Osteoblast (primary cell): Measurements from ENCODE around the gene TBX4. TPM values are rescaled to one million over a fixed set of nuclear protein-coding genes. Genes with fewer than 3 reads are reported as not detected.

Source experiments
- DNase-seq: peaks from one replicate; pipeline ENCODE4 v3.0.0; 2011; ENCODE audit warnings: low spot score, mixed read lengths; ENCODE audit not compliant: insufficient read length; ENCODE audit errors: missing footprints
- H2AFZ ChIP-seq: 2 replicates; pipeline ENCODE4 v1.6.0; 2011; ENCODE audit warnings: mild to moderate bottlenecking, low read length
- H3K27ac ChIP-seq: 2 replicates; pipeline ENCODE4 v1.5.1; 2011; ENCODE audit warnings: mild to moderate bottlenecking, low read depth, low read length, moderate library complexity
- H3K27me3 ChIP-seq: 2 replicates; pipeline ENCODE4 v1.6.0; 2012; ENCODE audit warnings: mild to moderate bottlenecking, control low read depth, inconsistent platforms, low read length, moderate library complexity; ENCODE audit not compliant: insufficient read depth
- H3K36me3 ChIP-seq: 2 replicates; pipeline ENCODE4 v1.5.1; 2011; ENCODE audit warnings: mild to moderate bottlenecking, low read length, control low read depth, moderate library complexity; ENCODE audit not compliant: insufficient read depth
- H3K4me1 ChIP-seq: 2 replicates; pipeline ENCODE4 v1.5.1; 2011; ENCODE audit warnings: mild to moderate bottlenecking, low read length, control low read depth, moderate library complexity; ENCODE audit not compliant: insufficient read depth
- H3K4me2 ChIP-seq: 2 replicates; pipeline ENCODE4 v1.6.0; 2011; ENCODE audit warnings: mild to moderate bottlenecking, low read length; ENCODE audit not compliant: insufficient read depth
- H3K4me3 ChIP-seq: fragments of 200-600 bp; sonication (generic); 3 replicates; pipeline ENCODE4 v1.5.1; 2012; ENCODE audit warnings: mild to moderate bottlenecking, low read length, inconsistent platforms; ENCODE audit not compliant: insufficient read depth
- H3K79me2 ChIP-seq: 2 replicates; pipeline ENCODE4 v1.6.0; 2012; ENCODE audit warnings: mild to moderate bottlenecking, low read length, control low read depth, inconsistent platforms; ENCODE audit not compliant: insufficient read depth
- H3K9me3 ChIP-seq: 2 replicates; pipeline ENCODE4 v1.5.1; 2011; ENCODE audit warnings: low read depth, low read length, control low read depth
- H4K20me1 ChIP-seq: 2 replicates; pipeline ENCODE4 v1.6.0; 2012; ENCODE audit warnings: mild to moderate bottlenecking, low read length, control low read depth; ENCODE audit not compliant: insufficient read depth
- CTCF ChIP-seq: IDR thresholded peaks from 2 replicates; pipeline ENCODE4 v1.5.1; 2011; ENCODE audit warnings: mild to moderate bottlenecking, low read depth, low read length, moderate library complexity; ENCODE audit errors: extremely low read depth
- total RNA-seq: library from RNA; depleted of rRNA; stranded (reverse); fragments of >200 nt; gene quantifications from 2 replicates; pipeline ENCODE4 v1.2.3, GENCODE V29; 2012

The TBX4 gene
- total RNA-seq, 1 donor: not detected

DNA sequence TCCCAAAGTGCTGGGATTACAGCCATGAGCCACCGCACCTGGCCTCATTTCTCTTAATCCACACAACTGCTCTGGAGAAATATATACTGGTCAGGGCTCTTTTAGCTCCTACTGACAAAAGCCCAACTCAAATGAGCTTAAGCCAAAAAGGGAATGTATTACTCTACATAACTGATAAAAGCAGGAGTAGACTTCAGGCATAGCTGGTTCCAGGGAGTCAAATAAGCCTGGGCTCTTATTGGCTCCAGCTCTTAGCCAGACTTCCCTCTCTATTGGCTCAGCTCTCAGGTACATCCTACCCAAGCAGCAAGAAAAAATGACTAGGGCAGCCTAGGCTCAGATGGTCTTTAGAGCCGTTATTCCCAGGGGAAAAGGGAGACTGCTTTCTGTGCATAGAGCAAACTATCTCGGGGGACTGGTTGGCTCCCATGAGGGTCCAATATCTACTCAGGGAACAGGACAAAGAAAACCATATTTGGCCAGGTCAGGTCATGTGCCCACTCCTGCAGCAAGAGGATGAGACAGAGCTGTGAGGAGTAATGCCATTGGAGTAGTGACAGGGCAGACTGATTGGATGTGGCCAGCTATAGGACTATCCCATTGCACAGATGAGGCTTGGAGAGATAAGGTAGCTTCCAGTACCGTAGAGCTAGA is 31.4 kb upstream of the TBX4 start:
- TF ChIP-seq CTCF: no peak
- Histone ChIP-seq H3K27me3 (peaks cover 31% of the 10 kb centered on the region), H3K79me2 (no peaks in the 10 kb centered on the region), H3K9me3 (no peaks in the 10 kb centered on the region), H3K4me2 (no peak overlapping the region), H3K36me3 (no peaks in the 10 kb centered on the region), H3K27ac (no peak overlapping the region), H3K4me1 (peaks cover 16% of the 10 kb centered on the region), H3K4me3 (no peak overlapping the region), H2AFZ (no peak overlapping the region), H4K20me1 (no peaks in the 10 kb centered on the region)
- DNase-seq: no peak

DNA sequence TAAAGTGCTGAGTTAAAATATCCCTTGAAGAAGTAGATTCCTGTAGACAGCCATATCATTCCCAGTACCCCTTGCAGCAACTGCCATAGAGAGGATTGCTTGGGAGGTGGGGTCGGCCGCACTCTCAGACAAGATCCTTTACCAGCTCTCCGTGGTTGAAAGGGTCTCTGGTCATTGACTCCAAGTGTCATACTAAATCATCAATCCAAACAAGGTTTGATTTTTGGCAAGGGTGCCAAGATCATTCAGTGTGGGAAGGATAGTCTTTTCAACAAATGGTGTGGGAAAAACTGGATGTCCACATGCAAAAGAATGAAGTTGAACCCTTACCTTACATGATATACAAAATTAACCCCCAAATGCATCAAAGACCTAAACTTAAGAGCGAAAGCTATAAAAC is 30.8 kb upstream of the TBX4 start:
- no peak overlapping the region for H3K4me2 ChIP-seq
- peaks cover 31% of the 10 kb centered on the region for H3K27me3 ChIP-seq
- H3K27ac ChIP-seq: no peak overlapping the region
- H3K9me3 ChIP-seq: no peaks in the 10 kb centered on the region
- no peak overlapping the region for H3K4me3 ChIP-seq
- H3K4me1 ChIP-seq: peaks cover 10% of the 10 kb centered on the region
- no peak overlapping the region for H2AFZ ChIP-seq
- no peaks in the 10 kb centered on the region for H3K79me2 ChIP-seq
- no peak for TF ChIP-seq CTCF
- H4K20me1 ChIP-seq: no peaks in the 10 kb centered on the region
- H3K36me3 ChIP-seq: no peaks in the 10 kb centered on the region
- peak; percentile 34 for DNase-seq

DNA sequence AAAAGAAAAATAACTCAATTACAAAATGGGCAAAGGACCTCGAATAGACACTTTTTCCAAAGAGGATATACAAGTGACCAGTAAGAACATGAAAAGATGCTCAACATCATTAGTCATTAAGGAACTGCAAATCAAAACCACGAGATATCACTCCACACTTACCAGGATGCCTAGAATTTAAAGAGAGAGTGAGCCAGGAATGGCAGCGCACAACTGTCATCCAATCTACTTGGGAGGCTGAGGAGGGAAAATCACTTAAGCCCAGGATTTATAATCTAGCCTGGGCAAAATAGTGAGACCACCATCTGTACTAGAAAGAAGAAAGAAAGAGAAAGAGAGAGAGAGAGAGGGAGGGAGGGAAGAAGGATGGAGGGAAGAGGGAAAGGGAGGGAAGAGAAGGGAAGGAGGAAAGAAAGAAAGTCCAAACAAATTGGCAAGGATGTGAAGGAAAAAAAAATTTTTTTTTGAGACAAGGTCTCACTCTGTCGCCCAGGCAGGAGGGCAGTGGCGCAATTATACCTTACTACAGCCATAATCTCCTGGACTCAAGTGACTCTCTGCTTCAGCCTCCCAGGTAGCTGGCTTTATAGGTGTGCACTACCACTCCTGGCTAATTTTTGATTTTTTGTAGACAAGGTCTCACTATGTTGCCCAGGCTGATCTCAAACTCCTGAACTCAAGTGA is 30.0 kb upstream of the TBX4 start:
- H3K36me3 ChIP-seq: no peaks in the 10 kb centered on the region
- H3K4me1 ChIP-seq: peaks cover 8% of the 10 kb centered on the region
- no peaks in the 10 kb centered on the region for H3K79me2 ChIP-seq
- DNase-seq: no peak
- no peak overlapping the region for H3K4me3 ChIP-seq
- TF ChIP-seq CTCF: no peak
- no peak overlapping the region for H3K27ac ChIP-seq
- H3K9me3 ChIP-seq: no peaks in the 10 kb centered on the region
- H2AFZ ChIP-seq: no peak overlapping the region
- H3K4me2 ChIP-seq: no peak overlapping the region
- H4K20me1 ChIP-seq: no peaks in the 10 kb centered on the region
- H3K27me3 ChIP-seq: peaks cover 31% of the 10 kb centered on the region

DNA sequence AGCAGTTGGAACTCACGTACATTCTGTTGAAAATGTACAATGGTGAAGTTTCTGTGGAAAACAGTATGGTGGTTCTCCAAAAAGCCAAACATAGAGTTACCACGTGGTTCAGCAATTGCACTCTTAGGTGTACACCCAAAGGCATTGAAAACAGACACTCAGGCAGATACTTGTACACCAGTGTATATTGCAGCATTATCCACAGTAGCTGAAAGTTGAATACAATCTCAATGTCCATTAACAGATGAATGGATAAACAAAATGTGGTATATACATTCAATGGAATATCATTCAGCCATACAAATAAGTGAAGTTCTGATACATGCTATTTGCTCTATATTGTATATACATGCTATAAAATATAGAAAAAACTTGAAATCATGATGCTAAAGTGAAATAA is 29.4 kb upstream of the TBX4 start:
- H3K79me2 ChIP-seq: no peaks in the 10 kb centered on the region
- no peak for DNase-seq
- H3K4me1 ChIP-seq: peaks cover 6% of the 10 kb centered on the region
- H2AFZ ChIP-seq: no peak overlapping the region
- H3K9me3 ChIP-seq: no peaks in the 10 kb centered on the region
- no peak overlapping the region for H3K27ac ChIP-seq
- H4K20me1 ChIP-seq: no peaks in the 10 kb centered on the region
- TF ChIP-seq CTCF: no peak
- peaks cover 31% of the 10 kb centered on the region for H3K27me3 ChIP-seq
- H3K4me2 ChIP-seq: no peak overlapping the region
- no peaks in the 10 kb centered on the region for H3K36me3 ChIP-seq
- no peak overlapping the region for H3K4me3 ChIP-seq
